ENCODE measurements around the gene LTN1.
"Not testable (repeated sequence)": the region's sequence is repeated elsewhere in the genome, so short reads cannot be mapped to it uniquely, and the experiment has no call there.

LTN1 gene

GRCh38 chr21:28986677-28987076, 6.0 kb downstream of the LTN1 start:
- DNase-seq, result no peak

- no peak for DNase-seq
Observed at GRCh38 chr21:28982637-28983036, 10.0 kb downstream of the LTN1 start.

- DNase-seq, result no peak
Observed at GRCh38 chr21:28979092-28979491, 13.6 kb downstream of the LTN1 start.

GRCh38 chr21:28975397-28975796, 17.3 kb downstream of the LTN1 start:
- no peak for DNase-seq

GRCh38 chr21:28974531-28975227, 18.0 kb downstream of the LTN1 start:
- DNase-seq, result no peak

GRCh38 chr21:28972398-28972797, 20.3 kb downstream of the LTN1 start:
- DNase-seq, result no peak

- no peak for DNase-seq
Observed at GRCh38 chr21:28971171-28971570, 21.5 kb downstream of the LTN1 start.

GRCh38 chr21:28963831-28964230, 28.8 kb downstream of the LTN1 start:
- no peak for DNase-seq

- no peak for DNase-seq
Observed at GRCh38 chr21:28962465-28962864, 30.2 kb downstream of the LTN1 start.

- DNase-seq, result no peak
Observed at GRCh38 chr21:28961927-28962326, 30.8 kb downstream of the LTN1 start.

GRCh38 chr21:28960245-28960644, 32.4 kb downstream of the LTN1 start:
- no peak for DNase-seq

- no peak for DNase-seq
Observed at GRCh38 chr21:28959367-28960099, 33.1 kb downstream of the LTN1 start.

- DNase-seq, result no peak
Observed at GRCh38 chr21:28953247-28953646, 39.4 kb downstream of the LTN1 start.

- DNase-seq, result no peak
Observed at GRCh38 chr21:28952686-28953085, 40.0 kb downstream of the LTN1 start.

GRCh38 chr21:28949318-28949717, 43.4 kb downstream of the LTN1 start:
- DNase-seq, result no peak

GRCh38 chr21:28944296-28944695, 48.4 kb downstream of the LTN1 start:
- no peak for DNase-seq

GRCh38 chr21:28943631-28944030, 49.0 kb downstream of the LTN1 start:
- DNase-seq, result no peak

- DNase-seq, result no peak
Observed at GRCh38 chr21:28938726-28939125, 54.0 kb downstream of the LTN1 start.

- no peak for DNase-seq
Observed at GRCh38 chr21:28937737-28938136, 54.9 kb downstream of the LTN1 start.

- DNase-seq, result no peak
Observed at GRCh38 chr21:28936721-28937120, 56.0 kb downstream of the LTN1 start.

GRCh38 chr21:28936036-28936435, 56.6 kb downstream of the LTN1 start:
- DNase-seq, result no peak

GRCh38 chr21:28932717-28933116, 60.0 kb downstream of the LTN1 start:
- no peak for DNase-seq

- not testable (repeated sequence) for DNase-seq
Observed at GRCh38 chr21:28931708-28932372, 60.8 kb downstream of the LTN1 start.
